Measurements from ENCODE around the gene VTA1. TPM values are rescaled to one million over a fixed set of nuclear protein-coding genes. Genes with fewer than 3 reads are reported as not detected.

Gene VTA1
- total RNA-seq, 6 experiments from 2014 or later, result 17.3 to 43.0 (median 23.4) TPM

DNA sequence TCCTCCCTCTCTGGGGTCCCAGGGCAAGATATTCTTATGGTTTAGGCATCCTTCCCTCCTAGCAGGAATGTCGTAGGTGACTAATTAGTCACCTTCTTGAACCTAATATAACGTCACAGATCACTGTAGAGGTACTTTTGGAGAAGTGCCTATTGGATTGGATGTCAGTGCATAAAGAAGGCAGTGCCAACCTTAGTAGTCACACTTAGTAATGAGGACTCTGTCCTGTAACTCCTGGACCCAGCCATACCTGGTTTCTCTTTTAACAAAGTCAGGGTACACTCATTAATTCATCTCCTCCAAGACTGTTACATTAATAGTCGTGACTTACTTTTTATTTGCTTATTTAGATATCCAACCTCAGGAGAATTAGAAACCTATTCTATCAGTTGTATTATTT, 20.0 kb downstream of the VTA1 start:
- ATAC-seq (peak in 3 of 4 donors; percentile 64 to 84 (median 75)), DNase-seq (no peak)
- Histone ChIP-seq H3K36me3 (peaks cover 0 to 6% (median 3%) of the 10 kb centered on the region in 4 donors), H3K4me1 (peaks cover 0 to 24% (median 8%) of the 10 kb centered on the region in 4 donors), H3K4me3 (no peak overlapping the region), H3K27ac (no peak overlapping the region), H3K27me3 (no peaks in the 10 kb centered on the region), H3K9me3 (no peaks in the 10 kb centered on the region)
- WGBS (ENCODE audit: insufficient coverage, low coverage, low lambda C conversion rate, missing lambda C conversion rate), result 62% methylated on average over 3 of the region's 3 CpGs
- intact Hi-C loops (cut with DNase I), result loop anchor here in 1 of 2 donors (10.0 kb wide), 1 partner anchor 48 kb away; no protein-coding TSS in a partner anchor
- no peak for TF ChIP-seq POLR2A (IDR thresholded peaks at IDR 0.05)
- TF ChIP-seq, protein P1, sequence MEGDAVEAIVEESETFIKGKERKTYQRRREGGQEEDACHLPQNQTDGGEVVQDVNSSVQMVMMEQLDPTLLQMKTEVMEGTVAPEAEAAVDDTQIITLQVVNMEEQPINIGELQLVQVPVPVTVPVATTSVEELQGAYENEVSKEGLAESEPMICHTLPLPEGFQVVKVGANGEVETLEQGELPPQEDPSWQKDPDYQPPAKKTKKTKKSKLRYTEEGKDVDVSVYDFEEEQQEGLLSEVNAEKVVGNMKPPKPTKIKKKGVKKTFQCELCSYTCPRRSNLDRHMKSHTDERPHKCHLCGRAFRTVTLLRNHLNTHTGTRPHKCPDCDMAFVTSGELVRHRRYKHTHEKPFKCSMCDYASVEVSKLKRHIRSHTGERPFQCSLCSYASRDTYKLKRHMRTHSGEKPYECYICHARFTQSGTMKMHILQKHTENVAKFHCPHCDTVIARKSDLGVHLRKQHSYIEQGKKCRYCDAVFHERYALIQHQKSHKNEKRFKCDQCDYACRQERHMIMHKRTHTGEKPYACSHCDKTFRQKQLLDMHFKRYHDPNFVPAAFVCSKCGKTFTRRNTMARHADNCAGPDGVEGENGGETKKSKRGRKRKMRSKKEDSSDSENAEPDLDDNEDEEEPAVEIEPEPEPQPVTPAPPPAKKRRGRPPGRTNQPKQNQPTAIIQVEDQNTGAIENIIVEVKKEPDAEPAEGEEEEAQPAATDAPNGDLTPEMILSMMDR (IDR thresholded peaks at IDR 0.05), result no peak

DNA sequence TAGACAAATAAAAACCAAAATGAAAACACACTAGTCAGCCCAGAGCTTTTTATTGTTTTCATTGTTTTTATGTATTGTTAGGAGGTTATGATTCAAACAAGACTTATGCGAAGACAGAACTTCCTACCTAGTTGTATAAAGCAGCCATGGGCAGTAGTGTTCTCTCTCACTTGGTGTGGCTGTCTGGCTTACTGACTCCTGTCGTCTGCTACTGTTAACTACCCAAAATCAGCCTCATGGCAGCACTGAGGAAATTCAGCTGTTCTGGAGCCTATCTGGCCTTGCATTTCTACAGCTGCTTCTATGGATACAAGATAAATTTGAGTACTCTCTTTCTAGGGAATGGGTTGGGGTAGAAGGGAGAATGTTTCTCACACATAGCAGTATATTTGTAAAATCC, 20.4 kb downstream of the VTA1 start:
- H3K27ac ChIP-seq, result no peak overlapping the region
- intact Hi-C loops (cut with DNase I), result loop anchor here in 1 of 2 donors (10.0 kb wide), 1 partner anchor 47 kb away; no protein-coding TSS in a partner anchor
- DNase-seq (no peak), ATAC-seq (no peak)
- WGBS (ENCODE audit: insufficient coverage, low coverage, low lambda C conversion rate, missing lambda C conversion rate), result 82% methylated on average over 2 of the region's 2 CpGs
- peaks cover 0 to 6% (median 3%) of the 10 kb centered on the region in 4 donors for H3K36me3 ChIP-seq
- peaks cover 0 to 26% (median 6%) of the 10 kb centered on the region in 4 donors for H3K4me1 ChIP-seq
- H3K9me3 ChIP-seq, result no peaks in the 10 kb centered on the region
- no peaks in the 10 kb centered on the region for H3K27me3 ChIP-seq
- no peak overlapping the region for H3K4me3 ChIP-seq
- no peak for TF ChIP-seq POLR2A (IDR thresholded peaks at IDR 0.05)
- TF ChIP-seq, protein P1 (IDR thresholded peaks at IDR 0.05), result no peak

DNA sequence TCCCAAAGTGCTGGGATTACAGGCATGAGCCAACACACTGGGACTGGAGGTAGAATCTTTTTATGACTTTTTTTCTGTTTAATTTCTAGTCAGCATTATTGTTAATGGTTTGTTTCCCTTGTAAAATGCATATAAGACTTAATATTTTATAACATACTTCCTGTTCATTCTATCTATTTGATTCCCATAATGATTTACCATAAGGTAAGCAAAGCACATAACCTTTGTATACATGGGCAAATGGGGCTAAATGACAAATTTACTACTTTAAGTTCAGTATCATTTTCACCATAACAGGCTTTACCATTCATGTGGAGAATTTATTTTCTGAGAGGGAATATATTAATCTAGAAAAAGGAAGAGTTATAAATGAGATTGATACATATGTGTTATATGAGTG, 24.3 kb downstream of the VTA1 start:
- intact Hi-C loops (cut with DNase I), result no loop called here
- TF ChIP-seq, protein P1 (IDR thresholded peaks at IDR 0.05), result no peak
- no peak for TF ChIP-seq POLR2A (IDR thresholded peaks at IDR 0.05)
- Histone ChIP-seq H3K27me3 (no peaks in the 10 kb centered on the region), H3K4me1 (peaks cover 0 to 29% (median 2%) of the 10 kb centered on the region in 4 donors), H3K27ac (peak overlapping the region in 1 of 3 donors; percentile 1), H3K9me3 (no peaks in the 10 kb centered on the region), H3K36me3 (peaks cover 0 to 13% (median 3%) of the 10 kb centered on the region in 4 donors), H3K4me3 (no peak overlapping the region)
- DNase-seq, result no peak
- ATAC-seq, result peak in 3 of 4 donors; percentile 33 to 51 (median 44)

DNA sequence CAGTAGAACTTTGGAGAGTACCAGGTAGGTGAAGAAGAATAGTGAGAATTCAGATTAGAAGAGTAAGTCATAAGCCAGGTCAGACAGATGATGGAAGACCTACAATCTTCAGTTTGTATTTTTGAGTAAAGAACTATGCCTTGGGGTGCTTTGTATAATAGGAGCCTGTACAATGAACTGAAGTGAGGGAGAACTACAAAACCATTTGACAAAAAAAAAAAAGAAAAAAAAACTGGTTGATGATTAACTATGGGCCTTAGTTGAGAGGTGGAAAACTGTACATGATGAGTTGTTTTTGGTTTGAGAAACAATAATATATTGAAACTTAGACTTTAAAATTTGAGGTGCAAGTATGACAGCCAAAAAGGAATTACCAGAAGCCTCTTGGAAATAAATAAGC, 25.7 kb downstream of the VTA1 start:
- H3K36me3 ChIP-seq, result peaks cover 0 to 19% (median 1%) of the 10 kb centered on the region in 4 donors
- no peak overlapping the region for H3K4me3 ChIP-seq
- peaks cover 0 to 4% (median 0%) of the 10 kb centered on the region in 4 donors for H3K9me3 ChIP-seq
- H3K27ac ChIP-seq, result peak overlapping the region in 1 of 3 donors; percentile 49
- H3K27me3 ChIP-seq, result no peaks in the 10 kb centered on the region
- peaks cover 0 to 25% (median 2%) of the 10 kb centered on the region in 4 donors for H3K4me1 ChIP-seq
- no peak for TF ChIP-seq POLR2A (IDR thresholded peaks at IDR 0.05)
- TF ChIP-seq, protein P1 (IDR thresholded peaks at IDR 0.05), result no peak
- ATAC-seq (peak in 3 of 4 donors; percentile 57 to 77 (median 61)), DNase-seq (no peak)
- intact Hi-C loops (cut with DNase I), result no loop called here

DNA sequence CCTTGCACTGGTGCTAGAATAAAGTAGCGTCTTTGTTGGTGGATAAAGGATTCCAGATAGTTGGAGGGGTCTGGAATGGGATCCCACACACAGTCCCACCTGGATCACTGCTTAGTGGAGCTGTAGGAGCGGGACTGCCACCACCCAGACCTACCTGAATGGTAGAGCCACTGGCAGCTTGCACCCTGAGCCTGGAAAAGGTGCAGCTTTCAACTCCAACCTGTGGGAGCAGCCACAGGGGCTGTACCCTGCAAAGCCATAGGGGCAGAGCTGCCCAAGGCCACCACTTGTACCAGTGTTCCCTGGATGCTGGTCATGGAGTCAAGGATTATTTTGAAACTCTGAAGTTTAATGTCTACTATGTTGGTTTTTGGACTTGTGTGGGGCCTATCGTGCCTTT, 26.9 kb downstream of the VTA1 start:
- H3K36me3 ChIP-seq, result peaks cover 0 to 19% (median 0%) of the 10 kb centered on the region in 4 donors

More for the DNA sequence above, 26.9 kb downstream of the VTA1 start:
- Histone ChIP-seq H3K27me3 (no peaks in the 10 kb centered on the region), H3K9me3 (peaks cover 0 to 9% (median 0%) of the 10 kb centered on the region in 4 donors), H3K4me3 (no peak overlapping the region), H3K4me1 (peaks cover 0 to 25% (median 2%) of the 10 kb centered on the region in 4 donors), H3K27ac (no peak overlapping the region)
- TF ChIP-seq, protein P1 (IDR thresholded peaks at IDR 0.05), result no peak
- TF ChIP-seq POLR2A (IDR thresholded peaks at IDR 0.05), result no peak
- DNase-seq (no peak), ATAC-seq (no peak)
- WGBS (ENCODE audit: insufficient coverage, low coverage, low lambda C conversion rate, missing lambda C conversion rate), result 86% methylated on average over 3 of the region's 3 CpGs
- intact Hi-C loops (cut with DNase I), result no loop called here
